Hepatocyte (in vitro differentiated cells): ENCODE data around the gene RMC1. TPM values are rescaled to one million over a fixed set of nuclear protein-coding genes. Genes with fewer than 3 reads are reported as not detected.

Experiments used
- DNase-seq: peaks from one replicate; pipeline ENCODE4 v3.0.0-alpha.2; 2016; ENCODE audit warnings: low spot score
- H2AFZ ChIP-seq: fragments of 200-600 bp; sonication (generic); 2 replicates; pipeline ENCODE4 v1.6.0; 2016; ENCODE audit warnings: antibody characterized with exemption, mild to moderate bottlenecking
- H3K27ac ChIP-seq: fragments of 200-600 bp; sonication (generic); 2 replicates; pipeline ENCODE4 v1.5.1; 2016; ENCODE audit warnings: mild to moderate bottlenecking
- H3K27me3 ChIP-seq: fragments of 200-600 bp; sonication (generic); 2 replicates; pipeline ENCODE4 v1.6.1; 2016
- H3K36me3 ChIP-seq: fragments of 200-600 bp; sonication (generic); replicated peaks from 2 replicates; pipeline ENCODE4 v1.5.1; 2016; ENCODE audit warnings: low read depth; ENCODE audit not compliant: insufficient read depth
- H3K4me1 ChIP-seq: fragments of 200-600 bp; sonication (generic); 2 replicates; pipeline ENCODE4 v1.5.1; 2016; ENCODE audit warnings: mild to moderate bottlenecking, moderate library complexity; ENCODE audit not compliant: insufficient read depth
- H3K4me2 ChIP-seq: fragments of 200-600 bp; sonication (generic); 2 replicates; pipeline ENCODE4 v1.6.0; 2016
- H3K4me3 ChIP-seq: fragments of 200-600 bp; sonication (generic); 2 replicates; pipeline ENCODE4 v1.5.1; 2016; ENCODE audit warnings: mild to moderate bottlenecking
- H3K79me2 ChIP-seq: fragments of 200-600 bp; sonication (generic); 2 replicates; pipeline ENCODE4 v1.6.0; 2017; ENCODE audit warnings: mild to moderate bottlenecking
- H3K9me2 ChIP-seq: fragments of 200-600 bp; sonication (generic); replicated peaks from 2 replicates; pipeline ENCODE4 v1.6.0; 2017; ENCODE audit warnings: mild to moderate bottlenecking; ENCODE audit not compliant: insufficient read depth
- H3K9me3 ChIP-seq: fragments of 200-600 bp; sonication (generic); 2 replicates; pipeline ENCODE4 v1.5.1; 2016; ENCODE audit warnings: low read depth, mild to moderate bottlenecking
- H4K20me1 ChIP-seq: fragments of 200-600 bp; sonication (generic); 2 replicates; pipeline ENCODE4 v1.6.0; 2016; ENCODE audit warnings: mild to moderate bottlenecking; ENCODE audit not compliant: insufficient read depth, poor library complexity, severe bottlenecking
- EZH2 ChIP-seq: fragments of 200-600 bp; sonication (generic); IDR thresholded peaks from 2 replicates; pipeline ENCODE4 v1.6.1; 2016; ENCODE audit warnings: antibody characterized with exemption, mild to moderate bottlenecking, borderline replicate concordance
- EZH2phosphoT487 ChIP-seq: fragments of 200-600 bp; sonication (generic); IDR thresholded peaks from one replicate; pipeline ENCODE4 v1.6.1; 2018; ENCODE audit warnings: antibody characterized with exemption, mild to moderate bottlenecking, low read depth, moderate library complexity; ENCODE audit not compliant: unreplicated experiment, severe bottlenecking
- WGBS: methylation state at CpG from one replicate; pipeline ENCODE4 v1.1.6; 2016; ENCODE audit warnings: low lambda C conversion rate; ENCODE audit errors: missing lambda C conversion rate; 5-methylcytosine and 5-hydroxymethylcytosine counted together
- polyA plus RNA-seq: library from polyadenylated mRNA; unstranded; fragments of >200 nt; fragmentation: Nextera tagmentation; extraction: Ambion mirVana; gene quantifications from 2 replicates; pipeline ENCODE4 v1.2.1, GENCODE V29; 2016
- total RNA-seq: library from RNA; depleted of rRNA; stranded (reverse); fragments of >200 nt; gene quantifications from 2 replicates; pipeline ENCODE4 v1.2.3, GENCODE V29; 2014
- TF ChIP-seq, protein P1 (sequence below): fragments of 200-600 bp; sonication (generic); IDR thresholded peaks from 2 replicates; pipeline ENCODE4 v1.5.1; 2016; ENCODE audit warnings: antibody characterized with exemption, mild to moderate bottlenecking; ENCODE audit not compliant: poor library complexity

Gene RMC1
- total and polyA plus RNA-seq, 2 experiments from 2014 or later: 26.6 to 37.1 TPM

- no peaks in the 10 kb centered on the region for H3K9me3 ChIP-seq
- H2AFZ ChIP-seq: no peak overlapping the region
- no peaks in the 10 kb centered on the region for H3K9me2 ChIP-seq
- peaks cover 21% of the 10 kb centered on the region for H3K4me1 ChIP-seq
- no peaks in the 10 kb centered on the region for H4K20me1 ChIP-seq
- no peak for TF ChIP-seq EZH2
- TF ChIP-seq, protein P1, sequence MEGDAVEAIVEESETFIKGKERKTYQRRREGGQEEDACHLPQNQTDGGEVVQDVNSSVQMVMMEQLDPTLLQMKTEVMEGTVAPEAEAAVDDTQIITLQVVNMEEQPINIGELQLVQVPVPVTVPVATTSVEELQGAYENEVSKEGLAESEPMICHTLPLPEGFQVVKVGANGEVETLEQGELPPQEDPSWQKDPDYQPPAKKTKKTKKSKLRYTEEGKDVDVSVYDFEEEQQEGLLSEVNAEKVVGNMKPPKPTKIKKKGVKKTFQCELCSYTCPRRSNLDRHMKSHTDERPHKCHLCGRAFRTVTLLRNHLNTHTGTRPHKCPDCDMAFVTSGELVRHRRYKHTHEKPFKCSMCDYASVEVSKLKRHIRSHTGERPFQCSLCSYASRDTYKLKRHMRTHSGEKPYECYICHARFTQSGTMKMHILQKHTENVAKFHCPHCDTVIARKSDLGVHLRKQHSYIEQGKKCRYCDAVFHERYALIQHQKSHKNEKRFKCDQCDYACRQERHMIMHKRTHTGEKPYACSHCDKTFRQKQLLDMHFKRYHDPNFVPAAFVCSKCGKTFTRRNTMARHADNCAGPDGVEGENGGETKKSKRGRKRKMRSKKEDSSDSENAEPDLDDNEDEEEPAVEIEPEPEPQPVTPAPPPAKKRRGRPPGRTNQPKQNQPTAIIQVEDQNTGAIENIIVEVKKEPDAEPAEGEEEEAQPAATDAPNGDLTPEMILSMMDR: no peak
- H3K79me2 ChIP-seq: no peaks in the 10 kb centered on the region
- H3K4me2 ChIP-seq: no peak overlapping the region
- H3K27me3 ChIP-seq: no peaks in the 10 kb centered on the region
- no peak for DNase-seq
- no peak overlapping the region for H3K27ac ChIP-seq
- 95% methylated on average over 2 of the region's 2 CpGs for WGBS
- peaks cover 6% of the 10 kb centered on the region for H3K36me3 ChIP-seq
- no peak overlapping the region for H3K4me3 ChIP-seq
Measured at GRCh38 chr18:23542461-23542860, 39.1 kb downstream of the RMC1 start.

DNA sequence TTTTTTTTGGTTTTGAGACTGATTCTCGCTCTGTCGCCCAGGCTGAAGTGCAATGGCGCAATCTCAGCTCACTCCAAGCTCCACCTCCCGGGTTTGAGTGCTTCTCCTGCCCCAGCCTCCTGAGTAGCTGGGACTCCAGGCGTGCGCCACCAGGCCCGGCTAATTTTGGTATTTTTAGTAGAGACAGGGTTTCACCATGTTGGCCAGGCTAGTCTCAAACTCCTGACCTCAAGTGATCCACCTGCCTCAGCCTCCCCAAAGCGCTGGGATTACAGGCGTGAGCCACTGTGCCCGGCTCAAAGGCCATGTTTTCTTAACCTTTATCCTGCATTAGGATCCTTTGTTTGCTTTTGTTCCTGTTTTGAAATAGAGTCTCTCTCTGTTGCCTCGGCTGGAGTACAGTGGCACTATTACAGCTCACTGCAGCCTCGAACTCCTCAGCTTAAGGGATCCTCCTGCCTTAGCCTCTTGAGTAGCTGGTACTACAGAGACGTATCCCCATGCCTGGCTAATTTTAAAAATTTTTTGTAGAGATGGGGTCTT is 42.0 kb downstream of the RMC1 start:
- TF ChIP-seq, protein P1: no peak
- no peak for TF ChIP-seq EZH2
- no peak for TF ChIP-seq EZH2phosphoT487
- H3K36me3 ChIP-seq: no peaks in the 10 kb centered on the region
- no peak overlapping the region for H3K4me2 ChIP-seq
- no peaks in the 10 kb centered on the region for H3K9me3 ChIP-seq
- DNase-seq: no peak
- peaks cover 8% of the 10 kb centered on the region for H3K4me1 ChIP-seq
- H3K27me3 ChIP-seq: no peaks in the 10 kb centered on the region
- no peaks in the 10 kb centered on the region for H3K79me2 ChIP-seq
- no peak overlapping the region for H2AFZ ChIP-seq
- no peaks in the 10 kb centered on the region for H3K9me2 ChIP-seq
- H3K4me3 ChIP-seq: no peak overlapping the region
- no peak overlapping the region for H3K27ac ChIP-seq
- WGBS: 87% methylated on average over 13 of the region's 13 CpGs
- H4K20me1 ChIP-seq: no peaks in the 10 kb centered on the region

GRCh38 chr18:23547306-23547705 is 44.0 kb downstream of the RMC1 start:
- WGBS: 84% methylated on average over 3 of the region's 3 CpGs
- H3K9me2 ChIP-seq: no peaks in the 10 kb centered on the region
- H3K36me3 ChIP-seq: no peaks in the 10 kb centered on the region

More at GRCh38 chr18:23547306-23547705, 44.0 kb downstream of the RMC1 start:
- H3K79me2 ChIP-seq: no peaks in the 10 kb centered on the region
- H2AFZ ChIP-seq: no peak overlapping the region
- H4K20me1 ChIP-seq: no peaks in the 10 kb centered on the region
- no peaks in the 10 kb centered on the region for H3K4me1 ChIP-seq
- no peaks in the 10 kb centered on the region for H3K27me3 ChIP-seq
- TF ChIP-seq EZH2phosphoT487 (no peak), EZH2 (no peak)
- TF ChIP-seq, protein P1: no peak
- H3K27ac ChIP-seq: peak overlapping the region; percentile 45
- no peak overlapping the region for H3K4me3 ChIP-seq
- no peak overlapping the region for H3K4me2 ChIP-seq
- DNase-seq: no peak
- no peaks in the 10 kb centered on the region for H3K9me3 ChIP-seq
